ENCODE data around the gene STEAP2.
A peak's percentile ranks its signal among the peaks of the same experiment; 100 is the strongest.
"Not testable (repeated sequence)": the region's sequence is repeated elsewhere in the genome, so short reads cannot be mapped to it uniquely, and the experiment has no call there.

STEAP2 gene

DNA sequence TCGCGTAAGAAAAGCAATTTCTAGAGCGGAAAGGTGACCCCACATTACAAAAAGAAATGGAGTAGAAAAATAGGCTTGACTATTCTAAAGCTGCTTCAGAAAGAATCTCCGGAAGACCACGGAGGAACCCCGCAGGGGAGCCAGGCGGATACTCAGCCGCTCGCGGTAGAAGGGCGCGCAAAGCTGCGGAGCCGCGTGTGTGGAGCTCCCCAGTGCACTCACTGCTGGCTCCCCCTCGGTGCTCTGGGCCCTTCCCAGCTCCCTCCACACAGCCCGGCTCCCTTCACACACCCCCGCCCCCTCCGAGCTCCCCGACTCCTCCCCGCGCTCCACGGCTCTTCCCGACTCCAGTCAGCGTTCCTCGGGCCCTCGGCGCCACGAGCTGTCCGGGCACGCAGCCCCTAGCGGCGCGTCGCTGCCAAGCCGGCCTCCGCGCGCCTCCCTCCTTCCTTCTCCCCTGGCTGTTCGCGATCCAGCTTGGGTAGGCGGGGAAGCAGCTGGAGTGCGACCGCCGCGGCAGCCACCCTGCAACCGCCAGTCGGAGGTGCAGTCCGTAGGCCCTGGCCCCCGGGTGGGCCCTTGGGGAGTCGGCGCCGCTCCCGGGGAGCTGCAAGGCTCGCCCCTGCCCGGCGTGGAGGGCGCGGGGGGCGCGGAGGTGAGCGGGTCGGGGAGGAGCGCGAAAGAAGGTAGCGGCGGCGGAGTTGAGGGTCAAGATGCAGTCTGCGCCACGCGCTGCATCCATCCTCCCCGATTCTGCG, at the start of gene STEAP2:
Gene STEAP2 (plus strand): TSS at position 350 of the 758 bp plus-strand sequence. CDS start 13,343 bp downstream, outside the sequence.
- DNase-seq, result peak; percentile 95

- DNase-seq, result no peak
Observed at GRCh38 chr7:90163534-90163933, 48.0 kb upstream of the STEAP2 start.

- no peak for DNase-seq
Observed at GRCh38 chr7:90165724-90166123, 45.8 kb upstream of the STEAP2 start.

DNA sequence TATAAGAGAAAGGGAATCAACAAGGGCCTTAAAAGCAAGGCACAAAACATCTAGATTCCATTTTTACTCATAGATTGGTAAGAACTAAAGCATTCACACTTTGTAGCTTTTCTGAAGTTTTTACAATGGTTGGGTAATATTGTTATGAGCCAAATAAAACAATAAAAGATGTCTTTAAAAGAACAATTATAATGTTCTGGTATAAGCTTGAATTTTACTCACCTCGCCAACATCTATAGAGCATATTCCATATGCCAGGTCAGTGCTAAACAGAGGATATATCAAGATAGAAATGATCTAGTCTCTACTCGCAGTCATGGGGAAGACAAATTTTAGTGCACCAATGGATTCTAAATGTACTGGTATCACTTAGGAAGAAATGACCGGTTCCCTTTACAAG, 45.4 kb upstream of the STEAP2 start:
- DNase-seq, result no peak

- DNase-seq, result no peak
Observed at GRCh38 chr7:90167361-90167760, 44.2 kb upstream of the STEAP2 start.

GRCh38 chr7:90169891-90170290, 41.6 kb upstream of the STEAP2 start:
- no peak for DNase-seq

DNA sequence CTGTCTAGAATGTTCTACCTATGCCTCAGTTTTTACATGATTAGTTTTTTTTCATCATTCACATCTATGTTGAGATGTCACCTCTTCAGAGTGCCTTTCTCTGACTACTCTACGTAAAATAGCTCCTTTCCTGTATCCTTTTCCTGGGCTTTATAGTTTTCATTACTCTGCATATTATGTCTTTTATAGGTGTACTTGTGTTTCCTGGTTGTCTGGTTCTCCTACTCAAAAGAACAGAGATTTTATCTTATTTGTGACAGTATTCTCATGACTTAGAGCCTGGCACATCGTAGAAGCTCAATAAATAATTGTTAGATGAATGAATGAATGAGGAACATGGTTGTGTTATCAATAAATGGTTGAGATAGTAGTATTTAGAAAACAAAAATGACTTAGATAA, 39.4 kb upstream of the STEAP2 start:
- DNase-seq, result no peak

- no peak for DNase-seq
Observed at GRCh38 chr7:90172624-90173023, 38.9 kb upstream of the STEAP2 start.

GRCh38 chr7:90173127-90173844, 38.3 kb upstream of the STEAP2 start:
- DNase-seq, result no peak

DNA sequence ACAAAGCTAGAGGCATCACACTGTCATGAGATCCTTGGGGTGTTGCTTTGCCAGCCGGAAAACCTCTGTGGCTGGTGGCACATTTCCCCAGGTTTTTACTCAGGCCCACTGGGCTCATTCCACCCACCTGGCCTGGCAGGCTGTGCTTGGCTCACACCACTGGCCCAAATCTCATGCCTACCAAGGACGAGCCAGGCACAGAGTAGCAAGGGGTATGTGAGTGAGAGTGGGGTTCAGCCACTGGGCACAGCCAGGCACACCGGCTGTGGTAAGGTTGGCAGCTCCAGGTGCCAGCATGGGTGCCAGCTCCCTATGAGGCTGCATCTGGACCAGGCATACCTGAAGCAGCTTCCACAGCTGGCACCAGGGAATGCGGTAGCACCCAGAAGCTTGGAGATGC, 35.9 kb upstream of the STEAP2 start:
- no peak for DNase-seq

- no peak for DNase-seq
Observed at GRCh38 chr7:90176195-90176594, 35.3 kb upstream of the STEAP2 start.

DNA sequence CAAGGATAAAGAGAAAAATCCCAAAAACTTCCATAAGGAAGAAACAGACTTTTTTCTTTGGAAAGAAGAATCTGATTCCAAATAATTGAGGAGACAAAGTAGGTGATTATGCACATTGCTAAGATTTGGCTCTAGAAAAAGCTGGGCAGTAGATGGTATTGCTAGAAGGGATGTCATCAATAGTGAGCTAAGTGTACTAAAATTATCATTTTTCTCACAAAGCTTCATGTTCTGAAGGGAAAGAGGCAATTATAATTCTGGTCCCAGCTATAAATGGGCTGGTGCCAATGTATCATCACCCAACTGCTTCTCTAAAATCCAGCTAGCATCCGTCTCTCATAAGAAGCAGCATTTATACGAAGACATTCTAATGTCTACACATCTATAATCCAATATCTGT, 33.4 kb upstream of the STEAP2 start:
- no peak for DNase-seq

- DNase-seq, result peak; percentile 91
Observed at GRCh38 chr7:90178679-90179278, 32.8 kb upstream of the STEAP2 start.

DNA sequence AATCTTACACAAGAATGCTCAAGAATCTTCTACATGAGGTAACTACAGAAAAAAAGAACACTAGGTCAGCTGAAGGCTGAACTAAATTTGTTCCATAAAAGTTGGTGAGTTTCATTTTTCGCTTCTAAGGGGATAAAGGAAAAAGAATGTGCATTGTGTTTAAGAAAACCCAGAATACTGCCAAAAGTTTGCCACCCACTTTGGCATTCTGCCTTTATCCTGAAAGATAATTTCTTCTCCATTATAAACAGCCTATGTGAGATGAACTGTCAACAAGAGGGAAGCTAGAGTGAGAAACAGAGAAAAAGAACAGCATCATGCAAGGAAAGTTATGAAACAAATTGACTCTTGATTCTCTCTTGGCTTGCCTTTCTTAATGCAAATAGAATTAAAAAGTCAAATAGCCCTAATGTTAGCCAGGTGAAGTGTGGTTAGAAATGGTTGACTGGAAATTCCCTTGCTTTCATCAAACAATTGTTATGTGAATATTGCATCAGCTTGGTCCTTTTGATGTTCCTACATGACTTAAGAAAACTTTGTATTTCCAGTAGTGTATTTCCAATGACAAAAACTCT, 31.4 kb upstream of the STEAP2 start:
- peak; percentile 41 for DNase-seq

GRCh38 chr7:90180649-90181048, 30.9 kb upstream of the STEAP2 start:
- no peak for DNase-seq

GRCh38 chr7:90181485-90181884, 30.1 kb upstream of the STEAP2 start:
- no peak for DNase-seq

GRCh38 chr7:90186290-90186689, 25.2 kb upstream of the STEAP2 start:
- not testable (repeated sequence) for DNase-seq

GRCh38 chr7:90187507-90188050, 24.0 kb upstream of the STEAP2 start:
- DNase-seq, result no peak

DNA sequence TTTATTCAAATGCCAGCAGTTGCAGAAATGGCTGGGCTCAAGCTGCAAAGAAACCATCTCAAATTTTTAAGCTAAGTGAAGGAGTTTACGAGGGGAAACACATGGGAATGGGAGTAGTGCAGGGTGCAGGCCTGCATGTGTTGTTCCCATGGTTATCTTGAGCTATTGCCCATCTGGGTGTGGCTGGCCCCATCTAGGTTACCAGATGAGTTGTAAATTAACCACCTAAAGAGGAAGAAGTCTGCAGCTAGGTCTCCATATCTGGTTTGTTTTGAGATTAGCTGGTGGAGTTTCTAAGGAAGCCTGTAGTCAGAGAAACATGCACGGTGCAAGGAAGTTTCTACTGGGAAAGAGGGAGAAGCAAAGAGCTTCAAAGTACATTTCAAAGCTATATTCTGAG, 23.3 kb upstream of the STEAP2 start:
- DNase-seq, result no peak

- DNase-seq, result no peak
Observed at GRCh38 chr7:90190995-90191394, 20.5 kb upstream of the STEAP2 start.

DNA sequence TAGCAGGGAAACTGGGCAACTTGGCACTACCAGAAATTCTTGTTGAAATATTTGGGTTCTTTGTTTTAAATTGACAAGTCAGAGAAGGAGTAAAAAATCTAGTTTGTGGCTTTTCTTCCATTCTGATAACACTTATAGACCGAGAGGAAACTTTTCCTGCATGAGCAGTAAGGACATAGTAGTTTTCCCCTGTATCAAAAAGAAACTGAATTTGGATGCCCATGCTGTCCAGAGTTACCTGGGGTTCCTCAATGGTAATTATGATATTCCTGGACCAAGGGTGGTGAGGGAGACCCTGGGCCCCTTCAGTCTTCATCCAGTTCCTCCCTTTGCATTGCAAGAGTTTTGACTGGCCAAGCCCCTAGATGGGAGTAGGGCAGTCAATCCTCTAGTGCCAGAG, 19.9 kb upstream of the STEAP2 start:
- no peak for DNase-seq

- peak; percentile 71 for DNase-seq
Observed at GRCh38 chr7:90192876-90193750, 18.4 kb upstream of the STEAP2 start.
